ENCODE results near the gene RBM33. TPM values are rescaled to one million over a fixed set of nuclear protein-coding genes. Genes with fewer than 3 reads are reported as not detected.

The RBM33 gene
- total RNA-seq, 2 experiments from 2014 or later, result 69.8 to 74.6 TPM

DNA sequence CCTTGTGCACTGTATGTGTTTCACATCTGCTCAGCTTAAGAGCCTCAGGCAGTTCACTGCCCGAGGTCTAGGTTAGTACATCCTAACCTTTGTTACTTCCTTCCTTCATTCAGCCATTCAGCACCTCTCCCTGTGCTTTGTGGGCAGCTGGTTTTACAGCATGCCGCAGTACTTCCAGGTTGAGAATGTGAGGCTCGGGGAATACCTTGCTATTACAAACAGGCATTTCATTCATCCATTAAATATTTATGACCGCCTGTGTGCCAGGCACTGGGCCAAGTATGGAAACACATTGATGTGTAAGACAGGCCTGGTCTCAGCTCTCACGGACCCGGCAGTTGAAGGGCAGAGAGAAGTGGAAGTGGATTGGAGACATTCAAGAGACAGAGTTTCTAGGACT, 85.4 kb downstream of the RBM33 start:
- Mint-ChIP-seq H3K9me3 (no peaks in the 10 kb centered on the region), H3K4me1 (peaks cover 48% of the 10 kb centered on the region), H3K27me3 (no peaks in the 10 kb centered on the region), H3K36me3 (peaks cover 23% of the 10 kb centered on the region), H3K4me3 (no peak overlapping the region), H3K27ac (no peak overlapping the region)
- no peak for DNase-seq

GRCh38 chr7:155731380-155731779, 86.9 kb downstream of the RBM33 start:
- no peaks in the 10 kb centered on the region for H3K9me3 Mint-ChIP-seq
- H3K4me1 Mint-ChIP-seq, result peaks cover 49% of the 10 kb centered on the region
- peaks cover 23% of the 10 kb centered on the region for H3K36me3 Mint-ChIP-seq
- H3K27ac Mint-ChIP-seq, result peak overlapping the region; percentile 52
- no peak overlapping the region for H3K4me3 Mint-ChIP-seq
- H3K27me3 Mint-ChIP-seq, result no peaks in the 10 kb centered on the region
- DNase-seq, result no peak

GRCh38 chr7:155731871-155732270, 87.4 kb downstream of the RBM33 start:
- peaks cover 23% of the 10 kb centered on the region for H3K36me3 Mint-ChIP-seq
- H3K27me3 Mint-ChIP-seq, result no peaks in the 10 kb centered on the region
- H3K27ac Mint-ChIP-seq, result peak overlapping the region; percentile 18
- peaks cover 49% of the 10 kb centered on the region for H3K4me1 Mint-ChIP-seq
- H3K4me3 Mint-ChIP-seq, result no peak overlapping the region
- H3K9me3 Mint-ChIP-seq, result no peaks in the 10 kb centered on the region
- DNase-seq, result no peak

- Mint-ChIP-seq H3K27me3 (no peaks in the 10 kb centered on the region), H3K9me3 (no peaks in the 10 kb centered on the region), H3K4me1 (peaks cover 52% of the 10 kb centered on the region), H3K36me3 (peaks cover 24% of the 10 kb centered on the region), H3K4me3 (no peak overlapping the region), H3K27ac (peak overlapping the region; percentile 47)
- DNase-seq, result no peak
Observed at GRCh38 chr7:155732286-155732685, 87.8 kb downstream of the RBM33 start.

- H3K4me3 Mint-ChIP-seq, result no peak overlapping the region
- H3K27ac Mint-ChIP-seq, result peak overlapping the region; percentile 83
- DNase-seq, result peak; percentile 38
- H3K27me3 Mint-ChIP-seq, result no peaks in the 10 kb centered on the region
- H3K9me3 Mint-ChIP-seq, result no peaks in the 10 kb centered on the region
- H3K4me1 Mint-ChIP-seq, result peaks cover 62% of the 10 kb centered on the region
- H3K36me3 Mint-ChIP-seq, result peaks cover 25% of the 10 kb centered on the region
Observed at GRCh38 chr7:155733582-155734444, 89.4 kb downstream of the RBM33 start.

GRCh38 chr7:155734445-155734809, 90.0 kb downstream of the RBM33 start:
- H3K9me3 Mint-ChIP-seq, result no peaks in the 10 kb centered on the region
- no peaks in the 10 kb centered on the region for H3K27me3 Mint-ChIP-seq
- H3K36me3 Mint-ChIP-seq, result peaks cover 27% of the 10 kb centered on the region
- peak overlapping the region; percentile 83 for H3K27ac Mint-ChIP-seq
- no peak for DNase-seq
- peaks cover 65% of the 10 kb centered on the region for H3K4me1 Mint-ChIP-seq
- no peak overlapping the region for H3K4me3 Mint-ChIP-seq

- Mint-ChIP-seq H3K9me3 (no peaks in the 10 kb centered on the region), H3K27me3 (no peaks in the 10 kb centered on the region), H3K27ac (peak overlapping the region; percentile 4), H3K36me3 (peaks cover 28% of the 10 kb centered on the region), H3K4me3 (no peak overlapping the region), H3K4me1 (peaks cover 68% of the 10 kb centered on the region)
- DNase-seq, result no peak
Observed at GRCh38 chr7:155735442-155736115, 91.1 kb downstream of the RBM33 start.

- H3K36me3 Mint-ChIP-seq, result peaks cover 43% of the 10 kb centered on the region
- no peaks in the 10 kb centered on the region for H3K9me3 Mint-ChIP-seq
- H3K27me3 Mint-ChIP-seq, result no peaks in the 10 kb centered on the region
- H3K4me3 Mint-ChIP-seq, result no peak overlapping the region
- peak overlapping the region; percentile 65 for H3K27ac Mint-ChIP-seq
- DNase-seq, result no peak
- peaks cover 71% of the 10 kb centered on the region for H3K4me1 Mint-ChIP-seq
Observed at GRCh38 chr7:155737590-155737989, 93.1 kb downstream of the RBM33 start.

GRCh38 chr7:155738104-155738503, 93.6 kb downstream of the RBM33 start:
- no peak for DNase-seq
- Mint-ChIP-seq H3K4me1 (peaks cover 68% of the 10 kb centered on the region), H3K27me3 (no peaks in the 10 kb centered on the region), H3K36me3 (peaks cover 44% of the 10 kb centered on the region), H3K9me3 (no peaks in the 10 kb centered on the region), H3K27ac (no peak overlapping the region), H3K4me3 (no peak overlapping the region)

- Mint-ChIP-seq H3K27me3 (no peaks in the 10 kb centered on the region), H3K9me3 (no peaks in the 10 kb centered on the region), H3K27ac (peak overlapping the region; percentile 86), H3K4me1 (peaks cover 61% of the 10 kb centered on the region), H3K4me3 (peak overlapping the region; percentile 67), H3K36me3 (peaks cover 44% of the 10 kb centered on the region)
- peak; percentile 59 for DNase-seq
Observed at GRCh38 chr7:155738652-155739537, 94.4 kb downstream of the RBM33 start.

GRCh38 chr7:155739538-155740143, 95.2 kb downstream of the RBM33 start:
- Mint-ChIP-seq H3K36me3 (peaks cover 44% of the 10 kb centered on the region), H3K27ac (peak overlapping the region; percentile 86), H3K4me1 (peaks cover 54% of the 10 kb centered on the region), H3K9me3 (no peaks in the 10 kb centered on the region), H3K4me3 (peak overlapping the region; percentile 59), H3K27me3 (no peaks in the 10 kb centered on the region)
- DNase-seq, result peak; percentile 45

GRCh38 chr7:155741082-155741481, 96.6 kb downstream of the RBM33 start:
- Mint-ChIP-seq H3K9me3 (no peaks in the 10 kb centered on the region), H3K36me3 (peaks cover 57% of the 10 kb centered on the region), H3K4me1 (peaks cover 59% of the 10 kb centered on the region), H3K27ac (peak overlapping the region; percentile 64), H3K4me3 (no peak overlapping the region), H3K27me3 (no peaks in the 10 kb centered on the region)
- no peak for DNase-seq

DNA sequence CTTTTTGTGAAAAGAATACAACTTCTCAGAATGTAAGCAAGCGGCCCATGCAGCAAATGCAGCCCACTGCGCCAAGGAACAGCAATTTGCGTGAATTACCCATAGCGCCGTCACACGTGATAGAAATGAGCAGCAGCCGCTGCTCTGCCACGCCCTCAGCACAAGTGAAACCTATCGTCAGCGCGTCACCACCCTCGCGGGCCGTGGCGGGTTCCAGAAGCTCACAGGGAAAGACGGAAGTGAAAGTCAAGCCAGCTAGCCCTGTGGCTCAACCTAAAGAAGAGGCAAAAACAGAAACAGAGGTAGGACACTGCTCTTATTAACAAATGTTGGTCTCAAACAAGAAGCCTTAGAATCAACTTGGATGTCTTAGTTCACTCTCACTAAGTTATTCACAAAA, 97.3 kb downstream of the RBM33 start:
- DNase-seq, result peak; percentile 20
- H3K27ac Mint-ChIP-seq, result peak overlapping the region; percentile 64
- H3K4me1 Mint-ChIP-seq, result peaks cover 67% of the 10 kb centered on the region

GRCh38 chr7:155743177-155743576, 98.7 kb downstream of the RBM33 start:
- peaks cover 60% of the 10 kb centered on the region for H3K36me3 Mint-ChIP-seq
- no peak for DNase-seq
- H3K4me3 Mint-ChIP-seq, result no peak overlapping the region
- H3K4me1 Mint-ChIP-seq, result peaks cover 63% of the 10 kb centered on the region
- no peaks in the 10 kb centered on the region for H3K9me3 Mint-ChIP-seq
- H3K27me3 Mint-ChIP-seq, result no peaks in the 10 kb centered on the region
- no peak overlapping the region for H3K27ac Mint-ChIP-seq

More for the DNA sequence above, 97.3 kb downstream of the RBM33 start:
- no peaks in the 10 kb centered on the region for H3K9me3 Mint-ChIP-seq
- H3K36me3 Mint-ChIP-seq, result peaks cover 63% of the 10 kb centered on the region
- no peaks in the 10 kb centered on the region for H3K27me3 Mint-ChIP-seq
- no peak overlapping the region for H3K4me3 Mint-ChIP-seq
